ENCODE results near the gene TSPYL6. TPM values are rescaled to one million over a fixed set of nuclear protein-coding genes. Genes with fewer than 3 reads are reported as not detected.

Gene TSPYL6
- total and polyA plus RNA-seq, 2 donors (not counting 3 experiments of a cell fraction or from before 2014, with no cell fraction given) = 0.03 TPM; not detected in 1

GRCh38 chr2:54227798-54228197 lies 28.2 kb downstream of the TSPYL6 start:
- ChIA-PET POLR2A (no interaction called here), CTCF (interaction anchor here (1.2 to 1.6 kb wide), 2 partner anchors 21 to 477 kb away, joined by 3 to 4 read pairs; no protein-coding TSS in a partner anchor)
- no TSS peak for BruUV-seq (replicated peaks)
- no peaks in the 10 kb centered on the region for H4K20me1 ChIP-seq (replicated peaks; ENCODE audit: control insufficient read depth, extremely low read depth, insufficient read depth, low read length)
- no peaks in the 10 kb centered on the region for H3K27me3 ChIP-seq (ENCODE audit: control insufficient read depth in 2 of 2, insufficient read depth in 2 of 2, low read length in 2 of 2)
- H3K9me1 ChIP-seq (replicated peaks; ENCODE audit: control insufficient read depth, extremely low read depth, insufficient read depth, low read length) = no peaks in the 10 kb centered on the region
- dilution Hi-C loops (cut with MboI; ENCODE audit: extremely low pct_ligation_motif_present, low sequenced_read_pairs) (no loop called here), intact Hi-C loops (cut with micrococcal nuclease) (loop anchor here (5.0 kb wide), 1 partner anchor 75 kb away; no protein-coding TSS in a partner anchor)
- H3K4me1 ChIP-seq (ENCODE audit: control insufficient read depth, extremely low read depth, insufficient read depth, low read length) = peaks cover 8% of the 10 kb centered on the region
- no peaks in the 10 kb centered on the region for H3K36me3 ChIP-seq (ENCODE audit: control insufficient read depth in 2 of 2, extremely low read depth in 1 of 2, insufficient read depth in 2 of 2, low read length in 2 of 2)
- H3K4me2 ChIP-seq (ENCODE audit: insufficient read depth, low read length) = no peak overlapping the region
- no peak overlapping the region for H2AFZ ChIP-seq (ENCODE audit: low read depth, low read length)
- H3K9ac ChIP-seq (replicated peaks; ENCODE audit: extremely low read depth, insufficient read depth, low read length) = no peak overlapping the region
- H3K4me3 ChIP-seq (replicated peaks in 1 of 3; ENCODE audit: insufficient read depth in 1 of 3, low read depth in 1 of 3, low read length in 3 of 3) = no peak overlapping the region
- TF ChIP-seq GATA2 (IDR thresholded peaks at IDR 0.05; ENCODE audit: insufficient read depth, insufficient read length, low read depth, low read length) (no peak), MYC (IDR thresholded peaks at IDR 0.05; ENCODE audit: low read depth, low read length) (no peak), CTCF (IDR thresholded peaks at IDR 0.05; ENCODE audit: extremely low read depth in 1 of 2, insufficient read depth in 1 of 2, low read depth in 1 of 2, low read length in 2 of 2) (no peak), POLR2AphosphoS5 (IDR thresholded peaks at IDR 0.05; ENCODE audit: insufficient read depth, low read depth, low read length) (no peak), MAX (IDR thresholded peaks at IDR 0.05; ENCODE audit: insufficient read depth, insufficient read length) (no peak), FOS (IDR thresholded peaks at IDR 0.05; ENCODE audit: borderline replicate concordance, insufficient read depth, low read length) (no peak), JUN (IDR thresholded peaks at IDR 0.05; ENCODE audit: borderline replicate concordance, insufficient read depth, insufficient read length, low read depth) (no peak), EZH2 (IDR thresholded peaks at IDR 0.05; ENCODE audit: borderline replicate concordance, low read depth, low read length, severe bottlenecking) (no peak), POLR2A (IDR thresholded peaks at IDR 0.05; ENCODE audit: low read depth, low read length) (no peak)
- DNase-seq (ENCODE audit: low read depth, low spot score) = no peak
- H3K9me3 ChIP-seq (replicated peaks; ENCODE audit: control insufficient read depth, insufficient read depth, low read length) = no peaks in the 10 kb centered on the region
- no peaks in the 10 kb centered on the region for H3K79me2 ChIP-seq (ENCODE audit: control insufficient read depth, insufficient read depth, low read length)
- H3K27ac ChIP-seq (ENCODE audit: insufficient read depth, low read depth, low read length) = no peak overlapping the region
- no peak for FAIRE-seq
